ENCODE results near the gene BCAS4.

GRCh38 chr20:50810063-50810462 lies 15.2 kb downstream of the BCAS4 start:
- TF ChIP-seq CTCF (IDR thresholded peaks at IDR 0.05; ENCODE audit: insufficient read depth, low read depth, low read length) (no peak), EZH2 (IDR thresholded peaks at IDR 0.05; ENCODE audit: insufficient read depth, low read length) (no peak)
